ENCODE results near the gene CTNS.

CTNS gene

GRCh38 chr17:3659541-3660111, 23.1 kb downstream of the CTNS start:
- TF ChIP-seq, protein P1, sequence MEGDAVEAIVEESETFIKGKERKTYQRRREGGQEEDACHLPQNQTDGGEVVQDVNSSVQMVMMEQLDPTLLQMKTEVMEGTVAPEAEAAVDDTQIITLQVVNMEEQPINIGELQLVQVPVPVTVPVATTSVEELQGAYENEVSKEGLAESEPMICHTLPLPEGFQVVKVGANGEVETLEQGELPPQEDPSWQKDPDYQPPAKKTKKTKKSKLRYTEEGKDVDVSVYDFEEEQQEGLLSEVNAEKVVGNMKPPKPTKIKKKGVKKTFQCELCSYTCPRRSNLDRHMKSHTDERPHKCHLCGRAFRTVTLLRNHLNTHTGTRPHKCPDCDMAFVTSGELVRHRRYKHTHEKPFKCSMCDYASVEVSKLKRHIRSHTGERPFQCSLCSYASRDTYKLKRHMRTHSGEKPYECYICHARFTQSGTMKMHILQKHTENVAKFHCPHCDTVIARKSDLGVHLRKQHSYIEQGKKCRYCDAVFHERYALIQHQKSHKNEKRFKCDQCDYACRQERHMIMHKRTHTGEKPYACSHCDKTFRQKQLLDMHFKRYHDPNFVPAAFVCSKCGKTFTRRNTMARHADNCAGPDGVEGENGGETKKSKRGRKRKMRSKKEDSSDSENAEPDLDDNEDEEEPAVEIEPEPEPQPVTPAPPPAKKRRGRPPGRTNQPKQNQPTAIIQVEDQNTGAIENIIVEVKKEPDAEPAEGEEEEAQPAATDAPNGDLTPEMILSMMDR (conservative IDR thresholded peaks at IDR 0.05), result no peak
- TF ChIP-seq ZFX (IDR thresholded peaks at IDR 0.05), result no peak
- H3K27ac ChIP-seq, result peak overlapping the region; percentile 85

GRCh38 chr17:3660311-3660891, 23.8 kb downstream of the CTNS start:
- peak overlapping the region; percentile 85 for H3K27ac ChIP-seq
- TF ChIP-seq, protein P1 (conservative IDR thresholded peaks at IDR 0.05), result no peak
- TF ChIP-seq ZFX (IDR thresholded peaks at IDR 0.05), result peak; percentile 92

DNA sequence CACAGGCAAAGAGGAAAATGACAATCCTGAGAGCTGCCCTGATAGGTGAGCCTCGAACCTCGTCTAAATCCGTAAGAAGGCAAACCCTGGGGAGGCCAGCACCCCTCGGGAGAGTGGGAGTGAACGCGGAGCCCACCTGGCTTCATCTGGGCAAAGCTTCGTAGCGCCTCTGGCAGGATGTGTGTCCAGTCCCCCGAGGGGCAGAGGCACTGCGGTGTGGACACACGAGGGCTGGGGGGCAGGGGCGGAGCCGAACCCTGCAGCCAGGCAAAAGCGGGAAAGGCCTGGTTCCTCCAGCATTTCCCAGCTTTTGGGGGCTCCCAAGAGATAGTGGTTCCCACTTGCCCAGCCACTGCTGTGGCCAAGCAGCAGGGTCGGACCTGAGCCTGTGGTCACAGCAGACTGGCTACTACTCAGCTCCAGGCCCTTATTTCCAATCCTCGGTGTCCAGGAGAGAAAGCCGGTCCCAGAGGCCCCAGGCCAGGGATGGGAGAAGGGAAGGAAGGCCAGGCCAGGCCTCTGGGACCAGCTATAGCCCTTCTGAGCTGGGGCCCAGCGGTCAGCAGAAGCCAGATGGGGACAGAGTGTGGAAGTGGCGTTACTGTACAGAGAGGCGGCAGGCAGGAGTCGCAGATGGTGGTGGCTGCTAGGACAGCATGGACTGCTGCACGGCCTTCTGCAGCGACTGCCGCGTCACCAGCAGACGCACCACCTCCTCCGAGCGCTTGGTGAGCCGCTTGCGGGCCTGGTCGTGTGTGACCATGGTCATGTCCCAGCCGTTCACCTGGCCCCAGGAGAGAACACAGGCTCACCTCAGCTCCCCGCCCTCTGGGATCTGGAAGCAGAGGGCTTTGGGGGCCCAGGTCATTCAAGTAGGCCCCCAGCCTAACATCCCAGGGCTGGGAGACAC, 26.8 kb downstream of the CTNS start:
- TF ChIP-seq, protein P1 (conservative IDR thresholded peaks at IDR 0.05), result no peak
- no peak for TF ChIP-seq ZFX (IDR thresholded peaks at IDR 0.05)
- H3K27ac ChIP-seq, result no peak overlapping the region

- peak overlapping the region; percentile 96 for H3K27ac ChIP-seq
- TF ChIP-seq, protein P1 (conservative IDR thresholded peaks at IDR 0.05), result no peak
Observed at GRCh38 chr17:3665834-3666233, 29.3 kb downstream of the CTNS start.

GRCh38 chr17:3666516-3666915, 30.0 kb downstream of the CTNS start:
- peak overlapping the region; percentile 96 for H3K27ac ChIP-seq
- TF ChIP-seq, protein P1 (conservative IDR thresholded peaks at IDR 0.05), result no peak
- TF ChIP-seq ZFX (IDR thresholded peaks at IDR 0.05), result no peak; the same call in 1 of the 2 replicates

DNA sequence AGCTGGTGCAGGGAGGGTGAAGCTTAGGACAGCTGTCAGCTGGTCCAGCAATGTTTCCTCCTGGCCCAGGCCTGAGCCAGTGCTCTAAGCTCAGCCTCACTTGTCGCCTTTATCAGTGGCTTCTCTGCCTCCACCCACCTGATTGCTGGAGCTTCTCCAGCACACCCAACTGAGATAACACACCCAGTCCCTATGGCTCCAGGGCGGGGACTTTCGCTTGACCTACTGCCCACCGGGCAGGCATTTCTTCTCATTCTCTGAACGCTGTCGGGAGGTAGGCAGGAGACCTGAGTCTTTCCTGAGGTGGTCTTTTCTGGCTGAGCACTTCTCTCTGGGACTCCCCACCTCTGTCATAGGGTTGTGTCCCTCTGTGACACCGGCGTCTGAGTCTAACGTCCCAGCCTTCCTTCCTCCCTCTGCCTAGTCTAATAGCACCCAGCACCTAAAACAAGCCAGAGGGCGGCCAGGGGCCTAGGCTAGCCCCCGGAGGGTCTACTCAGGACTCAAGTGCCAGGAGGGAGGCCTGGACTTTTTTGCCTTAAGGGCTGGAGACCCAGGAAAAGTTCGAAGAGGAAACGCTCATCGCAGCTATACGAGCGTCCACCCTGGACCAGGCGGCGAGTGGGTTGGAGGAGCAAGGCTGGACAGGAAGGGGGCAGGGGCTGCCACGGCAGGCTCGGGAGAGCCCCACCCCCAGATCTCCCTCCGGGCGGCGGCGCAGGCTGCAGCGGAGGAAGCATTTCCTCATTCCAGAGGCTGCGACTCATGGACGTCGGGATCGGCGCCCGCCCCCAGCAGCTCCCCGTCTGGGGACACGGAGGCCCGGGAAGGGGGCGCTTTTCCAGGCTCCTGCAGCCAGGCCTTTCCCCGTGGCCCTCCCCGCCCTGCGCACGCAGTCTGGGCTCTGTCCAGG, 31.1 kb downstream of the CTNS start:
- peak overlapping the region; percentile 96 for H3K27ac ChIP-seq
- TF ChIP-seq ZFX (IDR thresholded peaks at IDR 0.05), result peak; percentile 39; the same call in 1 of the 2 replicates
- TF ChIP-seq, protein P1 (conservative IDR thresholded peaks at IDR 0.05), result no peak
